HG03159 (cell line): Measurements from ENCODE around the gene C1orf167.

Source experiments
- ATAC-seq: cut with Tn5 transposase; IDR thresholded peaks from one replicate; pipeline ENCODE4 v1.9.1; 2021; ENCODE audit warnings: mild to moderate bottlenecking, moderate library complexity; ENCODE audit not compliant: unreplicated experiment

The C1orf167 gene

GRCh38 chr1:11833497-11833896 lies 71.5 kb downstream of the C1orf167 start:
- ATAC-seq, result no peak

GRCh38 chr1:11833900-11834299 lies 71.9 kb downstream of the C1orf167 start:
- ATAC-seq, result no peak

GRCh38 chr1:11835441-11836225 lies 73.6 kb downstream of the C1orf167 start:
- no peak for ATAC-seq

DNA sequence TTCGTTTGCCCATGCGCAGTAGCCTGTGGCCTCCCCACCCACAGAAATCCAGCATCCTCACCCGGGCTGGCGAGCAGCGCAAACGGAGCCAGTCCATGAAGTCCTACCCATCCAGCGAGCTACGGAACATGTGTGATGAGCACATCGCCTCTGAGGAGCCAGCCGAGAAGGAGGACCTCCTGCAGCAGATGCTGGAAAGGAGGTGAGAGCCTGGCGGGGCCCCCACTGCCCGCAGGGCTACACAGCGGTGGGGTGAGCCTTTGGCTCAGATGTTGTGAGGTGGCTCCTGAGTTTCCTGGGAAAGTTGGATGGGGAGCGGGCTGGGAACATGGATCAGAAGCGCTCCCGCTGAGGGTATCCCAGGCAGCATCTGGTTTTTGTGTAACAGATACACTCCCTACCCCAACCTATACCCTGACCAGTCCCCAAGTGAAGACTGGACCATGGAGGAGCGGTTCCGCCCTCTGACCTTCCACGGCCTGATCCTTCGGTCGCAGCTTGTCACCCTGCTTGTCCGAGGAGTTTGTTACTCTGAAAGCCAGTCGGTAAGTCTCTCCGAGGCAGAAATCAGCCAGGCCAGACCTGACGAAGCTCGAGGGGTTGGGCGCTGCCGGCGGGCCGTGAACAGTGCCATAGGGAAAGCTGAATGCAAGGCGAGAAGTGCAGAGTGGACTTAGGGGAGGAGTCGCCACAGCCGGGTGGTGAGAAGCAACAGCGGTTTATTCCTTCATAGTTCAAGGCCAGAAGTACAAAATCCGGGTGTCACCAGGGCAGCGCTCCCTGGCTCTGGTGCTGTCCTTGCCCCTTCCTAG lies 75.2 kb downstream of the C1orf167 start:
- no peak for ATAC-seq

DNA sequence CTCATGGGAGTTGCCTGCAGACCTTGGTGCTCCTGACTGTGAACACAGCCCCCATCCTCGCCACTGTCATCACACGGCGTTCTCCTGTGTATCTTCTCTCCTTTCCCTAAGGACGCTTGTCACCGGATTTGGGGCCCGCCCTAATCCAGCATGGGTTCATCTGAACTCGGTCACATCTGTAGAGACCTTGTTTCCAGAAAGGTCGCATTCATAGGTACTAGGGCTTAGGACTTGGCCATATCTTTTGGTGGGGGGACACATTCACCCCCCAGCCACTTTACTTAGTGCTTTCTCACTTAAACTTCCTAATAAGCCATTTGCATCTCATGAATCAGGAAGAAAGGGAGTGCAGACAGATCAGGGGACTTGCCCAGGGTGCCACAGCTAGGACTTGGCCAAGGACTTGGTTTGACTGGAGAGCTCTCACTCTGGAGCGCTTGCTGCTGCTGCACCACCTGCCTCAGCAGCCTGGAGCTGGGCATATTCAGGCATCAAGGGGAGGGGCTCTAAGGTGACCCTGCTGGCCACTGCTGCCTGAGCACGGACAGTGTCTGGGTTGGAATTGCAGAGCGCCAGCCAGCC lies 75.9 kb downstream of the C1orf167 start:
- no peak for ATAC-seq

DNA sequence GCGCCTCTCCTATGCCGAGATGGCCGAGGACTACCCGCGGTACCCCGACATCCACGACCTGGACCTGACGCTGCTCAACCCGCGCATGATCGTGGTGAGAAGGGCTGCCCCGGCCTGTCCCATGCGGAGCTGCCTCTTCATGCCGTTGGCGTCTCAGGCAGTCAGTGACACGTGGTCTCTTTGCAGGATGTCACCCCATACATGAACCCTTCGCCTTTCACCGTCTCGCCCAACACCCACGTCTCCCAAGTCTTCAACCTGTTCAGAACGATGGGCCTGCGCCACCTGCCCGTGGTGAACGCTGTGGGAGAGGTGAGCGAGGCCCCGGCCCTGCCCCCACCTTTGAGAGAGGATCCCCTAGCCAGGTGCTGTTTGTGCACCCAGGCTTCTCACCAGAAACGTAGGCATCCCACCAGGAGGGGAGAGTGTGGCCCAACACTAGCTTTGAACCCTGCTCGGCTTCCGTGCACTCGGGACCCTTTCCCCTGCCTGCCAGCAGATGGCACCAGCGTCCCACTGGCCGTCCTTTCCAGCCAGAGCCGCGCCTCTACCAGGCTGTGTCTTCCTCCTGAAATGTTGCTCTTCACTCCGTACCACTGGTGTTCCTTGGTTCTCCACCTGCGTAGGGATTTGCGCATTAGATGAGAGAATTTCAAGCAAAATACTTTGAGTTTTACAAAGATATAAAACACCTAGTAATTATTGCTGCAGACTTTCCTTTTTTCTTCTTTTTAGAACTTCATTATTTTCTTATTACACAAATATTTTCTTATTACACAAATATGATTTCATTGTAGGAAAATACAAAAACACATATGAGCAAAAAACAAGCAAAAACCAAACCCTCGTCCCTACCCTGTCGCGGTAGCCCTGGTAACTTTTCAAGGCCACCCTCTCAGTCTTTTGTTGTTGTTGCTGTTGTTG lies 76.6 kb downstream of the C1orf167 start:
- no peak for ATAC-seq
